Eye (tissue), 1 donor: ENCODE results near the gene CCDC17.

ENCODE experiments used
- DNase-seq: peaks from one replicate; pipeline ENCODE4 v3.0.0-alpha.2; 2015

CCDC17 gene

DNA sequence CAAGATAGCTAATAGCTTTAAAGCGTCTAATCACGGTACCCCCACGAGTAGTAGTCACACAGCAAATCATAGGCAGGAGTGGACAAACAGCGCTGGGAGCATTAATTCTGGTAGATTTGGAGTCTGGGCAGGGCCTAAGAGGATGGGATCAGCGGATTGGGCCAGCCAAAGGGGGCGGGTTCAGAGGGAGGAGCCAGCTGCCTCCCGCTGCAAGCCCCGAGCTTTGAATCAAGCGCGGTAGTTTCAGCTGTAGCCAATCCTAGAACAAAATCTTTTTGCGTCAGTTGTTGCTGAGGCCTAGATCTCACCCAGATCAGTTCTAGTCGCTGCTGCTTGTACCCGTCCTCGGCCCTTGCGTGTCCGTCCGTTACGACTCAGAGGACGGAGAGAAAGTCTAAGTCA, 40.6 kb downstream of the CCDC17 start:
- peak; percentile 99 for DNase-seq

- DNase-seq, result no peak
Measured at GRCh38 chr1:45574105-45574626, 49.7 kb downstream of the CCDC17 start.

- no peak for DNase-seq
Measured at GRCh38 chr1:45573231-45573804, 50.5 kb downstream of the CCDC17 start.

DNA sequence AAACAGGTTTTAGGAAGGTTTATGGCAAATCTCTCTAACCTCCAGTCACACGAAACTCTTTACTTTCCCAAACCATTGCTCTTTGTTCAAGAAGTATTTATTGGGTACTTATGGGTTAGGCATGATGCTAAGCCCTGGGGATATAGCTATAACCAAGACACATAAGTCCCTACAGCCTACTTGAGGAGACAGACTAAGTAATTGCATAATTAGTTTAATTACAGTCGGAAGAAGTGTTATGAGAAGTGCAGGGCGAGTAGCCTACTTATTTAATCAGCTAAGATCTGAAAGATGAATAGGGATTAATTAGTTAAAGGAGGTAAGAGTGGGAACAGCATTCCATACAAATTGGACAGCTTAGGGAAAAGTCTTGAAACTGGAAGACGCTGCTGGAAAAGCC, 53.2 kb downstream of the CCDC17 start:
- no peak for DNase-seq
